ENCODE measurements around the gene GAB2.

GAB2 gene

GRCh38 chr11:78200553-78200952 is 217.1 kb downstream of the GAB2 start:
- TF ChIP-seq, protein P1, sequence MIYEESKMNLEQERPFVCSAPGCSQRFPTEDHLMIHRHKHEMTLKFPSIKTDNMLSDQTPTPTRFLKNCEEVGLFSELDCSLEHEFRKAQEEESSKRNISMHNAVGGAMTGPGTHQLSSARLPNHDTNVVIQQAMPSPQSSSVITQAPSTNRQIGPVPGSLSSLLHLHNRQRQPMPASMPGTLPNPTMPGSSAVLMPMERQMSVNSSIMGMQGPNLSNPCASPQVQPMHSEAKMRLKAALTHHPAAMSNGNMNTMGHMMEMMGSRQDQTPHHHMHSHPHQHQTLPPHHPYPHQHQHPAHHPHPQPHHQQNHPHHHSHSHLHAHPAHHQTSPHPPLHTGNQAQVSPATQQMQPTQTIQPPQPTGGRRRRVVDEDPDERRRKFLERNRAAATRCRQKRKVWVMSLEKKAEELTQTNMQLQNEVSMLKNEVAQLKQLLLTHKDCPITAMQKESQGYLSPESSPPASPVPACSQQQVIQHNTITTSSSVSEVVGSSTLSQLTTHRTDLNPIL (CRISPR knock-in tag; IDR thresholded peaks at IDR 0.05; ENCODE audit: low read depth) = no peak
- ATAC-seq = no peak

DNA sequence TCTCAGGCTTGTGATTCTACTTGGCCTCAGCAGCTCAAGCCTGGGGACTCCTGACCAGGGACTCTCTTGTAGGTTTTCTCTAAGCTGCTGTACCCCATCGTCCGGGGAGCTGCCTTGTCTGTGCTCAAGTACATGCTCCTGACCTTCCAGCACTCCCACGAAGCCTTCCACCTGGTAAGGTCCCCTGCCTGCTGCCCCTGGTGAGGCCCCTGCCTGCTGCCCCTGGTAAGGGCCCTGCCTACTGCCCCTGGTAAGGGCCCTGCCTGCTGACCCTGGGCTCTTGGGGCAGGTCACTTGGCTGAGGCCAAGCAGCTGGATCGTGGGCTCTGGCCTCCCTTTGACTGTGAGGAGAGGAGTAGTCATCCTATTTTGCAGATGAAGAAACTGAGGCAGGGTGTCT is 217.6 kb downstream of the GAB2 start:
- TF ChIP-seq ESRRG (CRISPR knock-in tag; IDR thresholded peaks at IDR 0.05) (no peak), GLIS3 (CRISPR knock-in tag; IDR thresholded peaks at IDR 0.05) (no peak), ZNF8 (CRISPR knock-in tag; IDR thresholded peaks at IDR 0.05) (no peak), PATZ1 (CRISPR knock-in tag; IDR thresholded peaks at IDR 0.05; ENCODE audit: borderline replicate concordance) (no peak), TOX (CRISPR knock-in tag; IDR thresholded peaks at IDR 0.05; ENCODE audit: borderline replicate concordance) (no peak), ZFP30 (CRISPR knock-in tag; IDR thresholded peaks at IDR 0.05) (no peak), CSRNP3 (CRISPR knock-in tag; IDR thresholded peaks at IDR 0.05) (no peak), ZNF565 (CRISPR knock-in tag; conservative IDR thresholded peaks at IDR 0.05; ENCODE audit: low read depth) (no peak), PPARA (CRISPR knock-in tag; IDR thresholded peaks at IDR 0.05; ENCODE audit: borderline replicate concordance) (no peak), TCF4 (CRISPR knock-in tag; IDR thresholded peaks at IDR 0.05; ENCODE audit: borderline replicate concordance) (no peak), ZNF70 (CRISPR knock-in tag; IDR thresholded peaks at IDR 0.05) (no peak), ISL1 (CRISPR knock-in tag; IDR thresholded peaks at IDR 0.05) (no peak), OSR1 (CRISPR knock-in tag; IDR thresholded peaks at IDR 0.05) (no peak), BACH2 (CRISPR knock-in tag; IDR thresholded peaks at IDR 0.05; ENCODE audit: borderline replicate concordance) (no peak), CSDC2 (CRISPR knock-in tag; IDR thresholded peaks at IDR 0.05) (no peak), ARNTL (CRISPR knock-in tag; IDR thresholded peaks at IDR 0.05; ENCODE audit: borderline replicate concordance, low read depth) (no peak), ZFP3 (CRISPR knock-in tag; IDR thresholded peaks at IDR 0.05) (no peak)
- TF ChIP-seq, protein P2, sequence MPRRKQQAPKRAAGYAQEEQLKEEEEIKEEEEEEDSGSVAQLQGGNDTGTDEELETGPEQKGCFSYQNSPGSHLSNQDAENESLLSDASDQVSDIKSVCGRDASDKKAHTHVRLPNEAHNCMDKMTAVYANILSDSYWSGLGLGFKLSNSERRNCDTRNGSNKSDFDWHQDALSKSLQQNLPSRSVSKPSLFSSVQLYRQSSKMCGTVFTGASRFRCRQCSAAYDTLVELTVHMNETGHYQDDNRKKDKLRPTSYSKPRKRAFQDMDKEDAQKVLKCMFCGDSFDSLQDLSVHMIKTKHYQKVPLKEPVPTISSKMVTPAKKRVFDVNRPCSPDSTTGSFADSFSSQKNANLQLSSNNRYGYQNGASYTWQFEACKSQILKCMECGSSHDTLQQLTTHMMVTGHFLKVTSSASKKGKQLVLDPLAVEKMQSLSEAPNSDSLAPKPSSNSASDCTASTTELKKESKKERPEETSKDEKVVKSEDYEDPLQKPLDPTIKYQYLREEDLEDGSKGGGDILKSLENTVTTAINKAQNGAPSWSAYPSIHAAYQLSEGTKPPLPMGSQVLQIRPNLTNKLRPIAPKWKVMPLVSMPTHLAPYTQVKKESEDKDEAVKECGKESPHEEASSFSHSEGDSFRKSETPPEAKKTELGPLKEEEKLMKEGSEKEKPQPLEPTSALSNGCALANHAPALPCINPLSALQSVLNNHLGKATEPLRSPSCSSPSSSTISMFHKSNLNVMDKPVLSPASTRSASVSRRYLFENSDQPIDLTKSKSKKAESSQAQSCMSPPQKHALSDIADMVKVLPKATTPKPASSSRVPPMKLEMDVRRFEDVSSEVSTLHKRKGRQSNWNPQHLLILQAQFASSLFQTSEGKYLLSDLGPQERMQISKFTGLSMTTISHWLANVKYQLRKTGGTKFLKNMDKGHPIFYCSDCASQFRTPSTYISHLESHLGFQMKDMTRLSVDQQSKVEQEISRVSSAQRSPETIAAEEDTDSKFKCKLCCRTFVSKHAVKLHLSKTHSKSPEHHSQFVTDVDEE (CRISPR knock-in tag; IDR thresholded peaks at IDR 0.05) = no peak
- TF ChIP-seq, protein P1 (CRISPR knock-in tag; IDR thresholded peaks at IDR 0.05; ENCODE audit: low read depth) = no peak
- ATAC-seq = no peak

GRCh38 chr11:78199653-78200015 is 218.0 kb downstream of the GAB2 start:
- ATAC-seq = no peak
- TF ChIP-seq BACH2 (CRISPR knock-in tag; IDR thresholded peaks at IDR 0.05; ENCODE audit: borderline replicate concordance) = no peak
- no peak for TF ChIP-seq ARNTL (CRISPR knock-in tag; IDR thresholded peaks at IDR 0.05; ENCODE audit: borderline replicate concordance, low read depth)
- TF ChIP-seq TCF4 (CRISPR knock-in tag; IDR thresholded peaks at IDR 0.05; ENCODE audit: borderline replicate concordance) = no peak
- TF ChIP-seq CSRNP3 (CRISPR knock-in tag; IDR thresholded peaks at IDR 0.05) = no peak
- no peak for TF ChIP-seq ZFP30 (CRISPR knock-in tag; IDR thresholded peaks at IDR 0.05)
- TF ChIP-seq, protein P3, sequence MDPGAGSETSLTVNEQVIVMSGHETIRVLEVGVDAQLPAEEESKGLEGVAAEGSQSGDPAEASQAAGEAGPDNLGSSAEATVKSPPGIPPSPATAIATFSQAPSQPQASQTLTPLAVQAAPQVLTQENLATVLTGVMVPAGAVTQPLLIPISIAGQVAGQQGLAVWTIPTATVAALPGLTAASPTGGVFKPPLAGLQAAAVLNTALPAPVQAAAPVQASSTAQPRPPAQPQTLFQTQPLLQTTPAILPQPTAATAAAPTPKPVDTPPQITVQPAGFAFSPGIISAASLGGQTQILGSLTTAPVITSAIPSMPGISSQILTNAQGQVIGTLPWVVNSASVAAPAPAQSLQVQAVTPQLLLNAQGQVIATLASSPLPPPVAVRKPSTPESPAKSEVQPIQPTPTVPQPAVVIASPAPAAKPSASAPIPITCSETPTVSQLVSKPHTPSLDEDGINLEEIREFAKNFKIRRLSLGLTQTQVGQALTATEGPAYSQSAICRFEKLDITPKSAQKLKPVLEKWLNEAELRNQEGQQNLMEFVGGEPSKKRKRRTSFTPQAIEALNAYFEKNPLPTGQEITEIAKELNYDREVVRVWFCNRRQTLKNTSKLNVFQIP (CRISPR knock-in tag; IDR thresholded peaks at IDR 0.05; ENCODE audit: borderline replicate concordance, low read depth) = no peak
- TF ChIP-seq, protein P2 (CRISPR knock-in tag; IDR thresholded peaks at IDR 0.05) = no peak
- TF ChIP-seq ZC3H10 (CRISPR knock-in tag; IDR thresholded peaks at IDR 0.05) = no peak
- no peak for TF ChIP-seq RARB (CRISPR knock-in tag; IDR thresholded peaks at IDR 0.05)
- TF ChIP-seq ISL1 (CRISPR knock-in tag; IDR thresholded peaks at IDR 0.05) = no peak
- no peak for TF ChIP-seq PPARA (CRISPR knock-in tag; IDR thresholded peaks at IDR 0.05; ENCODE audit: borderline replicate concordance)

Measured in SK-N-SH treated with all-trans-retinoic acid at 6 μM for 48 hours (cell line).